ENCODE measurements around the gene OSBPL8.
"Not testable (repeated sequence)": the region's sequence is repeated elsewhere in the genome, so short reads cannot be mapped to it uniquely, and the experiment has no call there.

OSBPL8 gene

GRCh38 chr12:76529226-76529918 is 30.2 kb downstream of the OSBPL8 start:
- no peak for DNase-seq (ENCODE audit: low read depth)

- DNase-seq (ENCODE audit: low read depth) = no peak
These were observed 36.2 kb downstream of the OSBPL8 start for GRCh38 chr12:76523408-76523807.

- no peak for DNase-seq (ENCODE audit: low read depth)
These were observed 39.2 kb downstream of the OSBPL8 start for GRCh38 chr12:76520348-76520747.

DNA sequence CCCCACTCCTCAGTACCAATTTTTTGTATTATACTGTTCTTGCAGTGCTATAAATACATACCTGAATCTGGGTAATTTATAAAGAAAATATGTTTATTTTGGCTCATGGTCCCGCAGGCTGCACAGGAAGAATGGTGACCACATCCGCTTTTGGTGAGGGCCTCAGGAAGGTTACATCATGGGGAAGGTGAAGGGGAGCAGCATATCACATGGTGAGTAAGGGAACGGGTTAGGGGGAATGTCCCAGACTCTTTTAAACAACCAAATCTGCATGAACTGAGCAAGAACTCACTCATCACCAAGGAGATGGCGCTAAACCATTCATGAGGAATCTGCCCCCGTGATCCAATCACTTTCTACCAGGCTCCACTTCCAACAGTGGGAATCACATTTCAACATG is 40.0 kb downstream of the OSBPL8 start:
- DNase-seq (ENCODE audit: low read depth) = no peak

DNA sequence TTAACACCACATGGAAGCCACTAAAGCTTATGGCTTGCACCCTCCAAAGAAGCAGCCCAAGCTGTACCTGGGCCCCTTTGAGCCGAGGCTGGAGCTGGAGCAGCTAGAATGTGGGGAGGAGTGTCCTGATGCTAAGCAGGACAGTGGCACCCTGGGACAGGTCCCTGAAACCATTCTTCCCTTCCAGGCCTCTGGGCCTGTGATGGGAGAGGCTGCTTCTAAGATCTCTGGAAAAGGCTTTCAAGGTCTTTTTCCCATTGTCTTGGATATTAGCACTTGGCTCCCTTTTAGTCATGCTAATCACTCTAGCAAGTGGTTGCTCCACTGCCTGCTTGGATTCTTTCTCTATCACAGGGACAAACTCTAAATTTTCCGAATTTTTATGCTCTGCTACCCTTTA is 40.9 kb downstream of the OSBPL8 start:
- no peak for DNase-seq (ENCODE audit: low read depth)

DNA sequence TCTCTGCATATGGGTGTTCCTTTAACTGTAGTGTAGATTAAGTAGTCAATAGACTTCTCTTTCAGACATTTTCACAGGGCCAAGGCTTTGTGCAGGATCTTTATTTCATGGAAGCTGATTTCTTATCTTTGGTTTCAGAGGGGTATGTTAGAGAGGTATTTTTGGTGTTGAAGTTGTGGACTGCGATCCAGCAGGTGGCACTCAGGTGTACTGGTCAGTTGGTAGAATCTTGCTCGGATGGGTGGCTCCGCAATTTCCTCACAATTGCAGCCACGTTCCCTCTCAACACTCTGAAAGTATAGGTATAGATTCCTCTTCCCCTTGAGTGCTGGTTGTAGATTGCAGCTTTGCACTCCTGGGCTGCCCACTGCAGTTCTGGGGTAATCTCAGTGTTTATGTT is 44.3 kb downstream of the OSBPL8 start:
- DNase-seq (ENCODE audit: low read depth) = no peak

GRCh38 chr12:76511116-76511716 is 48.4 kb downstream of the OSBPL8 start:
- not testable (repeated sequence) for DNase-seq (ENCODE audit: low read depth)

DNA sequence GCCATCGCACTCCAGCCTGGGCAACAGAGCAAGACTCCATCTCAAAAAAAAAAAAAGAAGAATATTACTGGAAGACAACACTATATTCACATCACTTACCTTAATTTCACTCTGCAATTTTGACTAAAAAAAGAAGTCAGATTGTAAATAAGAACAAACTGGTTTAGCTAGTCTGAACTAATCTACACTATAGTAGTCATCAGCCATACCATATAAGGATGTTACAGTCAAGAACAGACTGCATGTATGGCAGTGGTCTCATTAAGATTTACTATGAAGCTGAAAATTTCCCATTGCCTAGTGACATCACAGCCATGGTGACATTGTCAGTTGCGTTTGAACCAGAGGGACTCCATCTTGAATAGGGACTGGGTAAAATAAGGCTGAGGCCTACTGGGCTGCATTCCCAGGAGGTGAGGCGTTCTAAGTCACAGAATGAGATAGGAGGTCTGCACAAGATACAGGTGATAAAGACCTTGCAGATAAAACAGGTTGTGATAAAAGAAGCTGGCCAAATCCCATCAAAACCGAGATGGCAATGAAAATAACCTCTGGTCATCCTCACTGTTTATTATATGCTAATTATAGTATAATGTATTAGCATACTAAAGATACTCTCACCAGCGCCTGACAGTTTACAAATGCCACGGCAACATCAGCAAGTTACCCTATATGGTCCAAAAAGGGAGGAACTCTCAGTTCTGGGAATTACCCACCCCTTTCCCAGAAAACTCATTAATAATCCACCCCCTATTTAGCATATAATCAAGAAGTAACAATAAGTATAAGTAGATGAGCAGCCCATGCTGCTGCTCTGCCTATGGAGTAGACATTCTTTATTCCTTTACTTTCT is 51.2 kb downstream of the OSBPL8 start:
- DNase-seq (ENCODE audit: low read depth) = no peak

DNA sequence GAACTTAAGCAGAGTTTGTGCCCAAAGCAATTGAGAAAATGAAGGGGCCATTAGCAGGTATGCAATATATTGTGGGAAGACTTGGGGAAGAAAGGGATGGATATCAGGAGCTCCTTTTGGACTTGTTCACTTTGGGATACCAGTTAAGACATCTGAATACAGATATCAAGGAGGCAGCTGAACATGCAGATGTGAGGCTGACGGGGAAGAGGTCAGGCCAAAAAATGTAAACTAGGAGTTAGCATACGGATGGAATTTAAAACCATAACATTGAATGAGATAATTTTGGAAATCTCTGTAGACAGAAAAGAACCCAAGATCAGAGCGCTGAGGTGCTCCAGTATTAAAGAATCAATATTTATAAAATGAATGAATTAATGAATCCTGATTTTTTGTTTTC is 53.4 kb downstream of the OSBPL8 start:
- no peak for DNase-seq (ENCODE audit: low read depth)

- DNase-seq (ENCODE audit: low read depth) = no peak
These were observed 54.5 kb downstream of the OSBPL8 start for GRCh38 chr12:76505050-76505449.

DNA sequence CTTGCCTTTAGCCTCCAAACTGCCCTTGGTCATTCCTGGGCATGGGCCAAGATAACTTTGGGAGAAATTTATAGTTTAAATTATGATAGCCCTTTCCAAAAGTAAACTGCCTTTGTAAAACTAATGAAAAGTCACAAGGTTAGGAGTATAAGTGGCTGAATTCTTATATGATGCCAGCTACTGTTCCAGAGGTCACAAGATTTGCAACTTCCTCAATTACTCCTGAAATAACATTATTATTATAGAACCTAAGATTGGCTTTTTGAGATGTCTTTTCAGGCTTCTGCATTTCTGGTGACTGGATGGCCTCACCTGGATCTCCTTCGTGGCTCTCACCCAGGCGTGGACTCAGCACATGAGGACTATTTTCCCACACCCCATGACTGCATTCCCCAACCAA is 55.0 kb downstream of the OSBPL8 start:
- DNase-seq (ENCODE audit: low read depth) = no peak

GRCh38 chr12:76503957-76504356 is 55.6 kb downstream of the OSBPL8 start:
- no peak for DNase-seq (ENCODE audit: low read depth)

GRCh38 chr12:76501390-76501789 is 58.2 kb downstream of the OSBPL8 start:
- no peak for DNase-seq (ENCODE audit: low read depth)

- DNase-seq (ENCODE audit: low read depth) = not testable (repeated sequence)
These were observed 60.4 kb downstream of the OSBPL8 start for GRCh38 chr12:76499136-76499535.

DNA sequence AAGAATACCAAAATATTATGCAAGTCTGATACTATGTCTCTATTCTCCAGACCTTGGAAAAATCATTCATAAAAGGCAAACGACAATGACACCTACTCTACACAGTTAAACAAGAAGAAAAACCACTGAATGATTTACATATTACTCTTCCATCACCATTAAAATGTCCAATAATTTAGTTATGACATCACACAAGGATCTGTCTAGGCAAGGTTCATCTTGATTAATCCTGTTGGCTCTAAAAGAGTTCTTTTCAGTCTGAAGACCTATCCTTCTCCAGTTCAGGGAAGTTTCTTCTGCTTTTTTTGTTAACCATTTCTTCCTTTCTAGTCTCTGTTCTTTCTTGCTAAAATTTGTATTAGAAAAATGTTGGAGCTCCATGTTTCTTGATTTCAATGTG is 64.0 kb downstream of the OSBPL8 start:
- no peak for DNase-seq (ENCODE audit: low read depth)

- no peak for DNase-seq (ENCODE audit: low read depth)
These were observed 68.3 kb downstream of the OSBPL8 start for GRCh38 chr12:76491292-76491691.

- no peak for DNase-seq (ENCODE audit: low read depth)
These were observed 68.8 kb downstream of the OSBPL8 start for GRCh38 chr12:76490763-76491162.

DNA sequence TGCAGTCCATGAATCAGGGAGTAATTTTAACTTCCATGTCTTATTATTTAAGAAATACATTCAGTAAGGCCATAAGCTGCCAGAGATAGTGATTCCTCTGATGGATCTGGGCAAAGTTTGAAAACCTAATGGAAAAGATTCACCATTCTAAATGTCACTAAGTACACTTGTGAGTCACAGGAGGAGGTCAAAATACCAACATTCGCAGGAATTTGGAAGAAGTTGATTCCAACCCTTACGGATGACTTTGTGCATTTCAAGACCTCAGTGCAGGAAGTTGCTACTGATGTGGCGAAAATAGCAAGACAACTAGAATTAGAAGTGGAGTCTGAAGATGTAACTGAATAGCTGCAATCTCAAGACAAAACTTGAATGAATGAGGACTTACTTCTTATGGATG is 69.8 kb downstream of the OSBPL8 start:
- DNase-seq (ENCODE audit: low read depth) = peak; percentile 13

GRCh38 chr12:76486011-76486410 is 73.6 kb downstream of the OSBPL8 start:
- DNase-seq (ENCODE audit: low read depth) = no peak

DNA sequence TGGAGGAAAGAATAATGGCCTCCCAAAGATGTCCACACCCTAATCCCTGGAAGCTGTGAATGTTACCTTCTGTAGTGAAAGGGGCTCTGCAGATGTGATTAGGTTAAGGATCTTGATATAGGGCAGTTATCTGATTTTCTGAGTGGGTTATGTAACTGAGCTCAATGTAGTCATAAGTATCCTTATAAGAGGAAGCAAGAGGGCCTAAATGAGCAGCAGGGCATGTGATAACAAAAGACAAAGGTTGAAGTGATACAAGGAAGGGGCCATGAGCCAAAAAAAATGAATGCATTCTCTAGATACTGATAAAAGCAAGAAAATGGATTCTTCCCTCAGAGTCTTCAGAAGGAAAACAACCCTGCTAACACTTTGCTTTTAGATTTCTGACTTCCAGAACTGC is 78.8 kb downstream of the OSBPL8 start:
- DNase-seq (ENCODE audit: low read depth) = no peak

- DNase-seq (ENCODE audit: low read depth) = no peak
These were observed 81.5 kb downstream of the OSBPL8 start for GRCh38 chr12:76478045-76478444.

DNA sequence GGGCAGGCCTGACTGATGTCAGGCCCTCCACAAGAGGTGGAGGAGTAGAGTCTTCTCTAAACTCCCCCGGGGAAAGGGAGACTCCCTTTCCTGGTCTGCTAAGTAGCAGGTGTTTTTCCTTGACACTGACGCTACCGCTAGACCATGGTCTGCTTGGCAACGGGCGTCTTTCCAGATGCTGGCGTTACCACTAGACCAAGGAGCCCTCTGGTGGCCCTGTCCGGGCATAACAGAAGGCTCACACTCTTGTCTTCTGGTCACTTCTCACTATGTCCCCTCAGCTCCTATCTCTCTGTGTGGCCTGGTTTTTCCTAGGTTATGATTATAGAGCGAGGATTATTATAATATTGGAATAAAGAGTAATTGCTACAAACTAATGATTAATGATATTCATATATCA is 86.7 kb downstream of the OSBPL8 start:
- DNase-seq (ENCODE audit: low read depth) = not testable (repeated sequence)

GRCh38 chr12:76471579-76471978 is 88.0 kb downstream of the OSBPL8 start:
- no peak for DNase-seq (ENCODE audit: low read depth)
